HEK293 (cell line): ENCODE results near the gene HDDC3.

Experiments
- ZNF169 ChIP-seq: fragments of 450-650 bp; formaldehyde crosslinking; IDR thresholded peaks from 2 replicates; pipeline ENCODE4 v1.5.1; 2016; ENCODE audit warnings: missing biosample characterization, missing genetic modification characterization
- ZNF324 ChIP-seq: fragments of 450-650 bp; formaldehyde crosslinking; IDR thresholded peaks from 2 replicates; pipeline ENCODE4 v1.5.1; 2016; ENCODE audit warnings: missing biosample characterization, missing genetic modification characterization

GRCh38 chr15:90981681-90982080 lies 49.3 kb upstream of the HDDC3 start:
- TF ChIP-seq ZNF169, result no peak
- TF ChIP-seq ZNF324 (tag by site-specific recombination), result no peak
